Measurements from ENCODE around the gene SCART1. TPM values are rescaled to one million over a fixed set of nuclear protein-coding genes. Genes with fewer than 3 reads are reported as not detected.

Gene SCART1
- total RNA-seq, 1 experiment from 2014 or later: 0.50 TPM

- Histone ChIP-seq H3K9me3 (ENCODE audit: control insufficient read depth, low read depth, low read length) (peaks cover 75% of the 10 kb centered on the region), H2BK5ac (ENCODE audit: insufficient read length, low read length) (no peak overlapping the region), H3K79me2 (ENCODE audit: insufficient read depth, low read length) (no peaks in the 10 kb centered on the region), H2AK5ac (ENCODE audit: insufficient read length, low read length) (no peak overlapping the region), H3K56ac (ENCODE audit: insufficient read length, low read depth, low read length) (no peak overlapping the region), H3K27ac (ENCODE audit: insufficient read length, low read depth, low read length) (no peak overlapping the region), H4K5ac (ENCODE audit: insufficient read length, low read depth, low read length) (no peak overlapping the region), H2BK120ac (ENCODE audit: low read depth, low read length, poor library complexity, severe bottlenecking) (no peak overlapping the region), H2BK15ac (ENCODE audit: low read depth, low read length) (no peak overlapping the region), H3K27me3 (ENCODE audit: insufficient read depth, low read length) (no peaks in the 10 kb centered on the region), H3K14ac (ENCODE audit: insufficient read depth, low read length) (no peak overlapping the region), H3K79me1 (ENCODE audit: insufficient read depth, low read depth, low read length, poor library complexity, severe bottlenecking) (no peaks in the 10 kb centered on the region), H4K20me1 (ENCODE audit: control insufficient read depth, insufficient read depth, insufficient read length) (no peaks in the 10 kb centered on the region), H3K9ac (ENCODE audit: extremely low read depth, insufficient read length, low read length) (no peak overlapping the region), H3T11ph (ENCODE audit: low read length) (no peak overlapping the region), H4K8ac (replicated peaks; ENCODE audit: insufficient read length, low read depth, low read length) (no peak overlapping the region), H2BK20ac (ENCODE audit: low read depth, low read length, poor library complexity, severe bottlenecking) (no peak overlapping the region), H3K18ac (ENCODE audit: insufficient read length, low read depth, low read length) (no peak overlapping the region), H3K4me1 (ENCODE audit: insufficient read depth, low read length) (no peaks in the 10 kb centered on the region), H2BK12ac (ENCODE audit: insufficient read length, low read depth, low read length) (no peak overlapping the region), H3K23me2 (ENCODE audit: insufficient read length, low read depth, low read length, poor library complexity, severe bottlenecking) (no peaks in the 10 kb centered on the region), H2AFZ (ENCODE audit: low read length) (no peak overlapping the region), H3K23ac (ENCODE audit: insufficient read length, low read depth, low read length) (no peak overlapping the region), H3K4me2 (ENCODE audit: insufficient read depth, insufficient read length, low read length) (no peak overlapping the region), H3K4ac (ENCODE audit: low read depth, low read length) (no peak overlapping the region), H4K91ac (ENCODE audit: insufficient read length, low read depth, low read length) (no peak overlapping the region)
- Mint-ChIP-seq H3K27me3 (ENCODE audit: low read depth) (peaks cover 7% of the 10 kb centered on the region), H3K36me3 (ENCODE audit: insufficient read depth in 1 of 3, low read depth in 3 of 3) (peaks cover 5 to 18% (median 5%) of the 10 kb centered on the region in 3 experiments; a peak in 5 of 7 replicates), H3K9me3 (peaks cover 82 to 91% of the 10 kb centered on the region in 2 experiments), H3K4me3 (no peak overlapping the region), H3K4me1 (no peaks in the 10 kb centered on the region), H3K27ac (no peak overlapping the region)
- DNase-seq: no peak
- TF ChIP-seq, protein P1, sequence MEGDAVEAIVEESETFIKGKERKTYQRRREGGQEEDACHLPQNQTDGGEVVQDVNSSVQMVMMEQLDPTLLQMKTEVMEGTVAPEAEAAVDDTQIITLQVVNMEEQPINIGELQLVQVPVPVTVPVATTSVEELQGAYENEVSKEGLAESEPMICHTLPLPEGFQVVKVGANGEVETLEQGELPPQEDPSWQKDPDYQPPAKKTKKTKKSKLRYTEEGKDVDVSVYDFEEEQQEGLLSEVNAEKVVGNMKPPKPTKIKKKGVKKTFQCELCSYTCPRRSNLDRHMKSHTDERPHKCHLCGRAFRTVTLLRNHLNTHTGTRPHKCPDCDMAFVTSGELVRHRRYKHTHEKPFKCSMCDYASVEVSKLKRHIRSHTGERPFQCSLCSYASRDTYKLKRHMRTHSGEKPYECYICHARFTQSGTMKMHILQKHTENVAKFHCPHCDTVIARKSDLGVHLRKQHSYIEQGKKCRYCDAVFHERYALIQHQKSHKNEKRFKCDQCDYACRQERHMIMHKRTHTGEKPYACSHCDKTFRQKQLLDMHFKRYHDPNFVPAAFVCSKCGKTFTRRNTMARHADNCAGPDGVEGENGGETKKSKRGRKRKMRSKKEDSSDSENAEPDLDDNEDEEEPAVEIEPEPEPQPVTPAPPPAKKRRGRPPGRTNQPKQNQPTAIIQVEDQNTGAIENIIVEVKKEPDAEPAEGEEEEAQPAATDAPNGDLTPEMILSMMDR (conservative IDR thresholded peaks at IDR 0.05): no peak
- WGBS (ENCODE audit: extremely low coverage, insufficient read length, low lambda C conversion rate): no CpG with 5 or more reads among the region's 21 CpGs
These were observed 5.1 kb downstream of the SCART1 start for GRCh38 chr10:133458710-133459453.

Measured in H9 (cell line).